Lower leg skin (tissue), 3 donors: ENCODE results near the gene GIMAP8.

Source experiments
- CTCF ChIP-seq, 3 donors: fragments of 450-650 bp; IDR thresholded peaks; one replicate each; pipeline ENCODE4 v1.5.1; 2016; ENCODE audit warnings: antibody characterized with exemption in 3 of 3, mild to moderate bottlenecking in 3 of 3, moderate library complexity in 2 of 3
- POLR2A ChIP-seq, 2 donors: fragments of 450-650 bp; IDR thresholded peaks; one replicate each; pipeline ENCODE4 v1.6.1; 2016 to 2017; ENCODE audit warnings: antibody characterized with exemption in 2 of 2, mild to moderate bottlenecking in 1 of 2, moderate library complexity in 1 of 2

GRCh38 chr7:150447966-150448788, 2.3 kb upstream of the GIMAP8 start:
- TF ChIP-seq CTCF (IDR thresholded peaks at IDR 0.05) = no peak
- TF ChIP-seq POLR2A (IDR thresholded peaks at IDR 0.05) = no peak
